ENCODE results near the gene ARMC5.

DNA sequence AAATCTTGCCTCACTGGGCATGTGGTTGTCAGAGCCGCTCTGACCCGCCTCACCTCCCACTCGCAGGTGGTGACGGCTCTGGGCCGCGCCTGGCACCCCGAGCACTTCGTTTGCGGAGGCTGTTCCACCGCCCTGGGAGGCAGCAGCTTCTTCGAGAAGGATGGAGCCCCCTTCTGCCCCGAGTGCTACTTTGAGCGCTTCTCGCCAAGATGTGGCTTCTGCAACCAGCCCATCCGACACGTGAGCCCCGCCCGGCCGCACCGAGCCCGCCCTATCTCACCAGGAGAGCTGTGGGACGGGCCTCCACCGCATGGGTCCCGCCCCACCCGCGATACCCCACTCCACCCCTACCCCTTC is 16.6 kb downstream of the ARMC5 start:
- TF ChIP-seq POLR2A (IDR thresholded peaks at IDR 0.05) = no peak
- TF ChIP-seq, protein P1, sequence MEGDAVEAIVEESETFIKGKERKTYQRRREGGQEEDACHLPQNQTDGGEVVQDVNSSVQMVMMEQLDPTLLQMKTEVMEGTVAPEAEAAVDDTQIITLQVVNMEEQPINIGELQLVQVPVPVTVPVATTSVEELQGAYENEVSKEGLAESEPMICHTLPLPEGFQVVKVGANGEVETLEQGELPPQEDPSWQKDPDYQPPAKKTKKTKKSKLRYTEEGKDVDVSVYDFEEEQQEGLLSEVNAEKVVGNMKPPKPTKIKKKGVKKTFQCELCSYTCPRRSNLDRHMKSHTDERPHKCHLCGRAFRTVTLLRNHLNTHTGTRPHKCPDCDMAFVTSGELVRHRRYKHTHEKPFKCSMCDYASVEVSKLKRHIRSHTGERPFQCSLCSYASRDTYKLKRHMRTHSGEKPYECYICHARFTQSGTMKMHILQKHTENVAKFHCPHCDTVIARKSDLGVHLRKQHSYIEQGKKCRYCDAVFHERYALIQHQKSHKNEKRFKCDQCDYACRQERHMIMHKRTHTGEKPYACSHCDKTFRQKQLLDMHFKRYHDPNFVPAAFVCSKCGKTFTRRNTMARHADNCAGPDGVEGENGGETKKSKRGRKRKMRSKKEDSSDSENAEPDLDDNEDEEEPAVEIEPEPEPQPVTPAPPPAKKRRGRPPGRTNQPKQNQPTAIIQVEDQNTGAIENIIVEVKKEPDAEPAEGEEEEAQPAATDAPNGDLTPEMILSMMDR (IDR thresholded peaks at IDR 0.05 in 4 of 5, conservative IDR thresholded peaks at IDR 0.05 in 1 of 5) = no peak

Data from gastrocnemius medialis (tissue), 4 donors.